Upper lobe of left lung (tissue), 4 donors: ENCODE results near the gene NAGPA.

ENCODE experiments used
- POLR2A ChIP-seq, 4 donors: fragments of 450-650 bp; IDR thresholded peaks; one replicate each; pipeline ENCODE4 v1.5.1; 2016 to 2017; ENCODE audit warnings: antibody characterized with exemption in 4 of 4, mild to moderate bottlenecking in 2 of 4
- POLR2AphosphoS5 ChIP-seq, 2 donors: sonication (generic); formaldehyde crosslinking; IDR thresholded peaks; one replicate each; pipeline ENCODE4 v1.5.1; 2017; ENCODE audit warnings: antibody characterized with exemption in 2 of 2
- TF ChIP-seq, protein P1 (sequence below), 6 experiments: fragments of 450-650 bp in 4 of 6; fragments of 200-600 bp in 2 of 6; sonication (generic) in 2 of 6; IDR thresholded peaks; one replicate each; pipeline ENCODE4 v1.5.1; 2016 to 2019; ENCODE audit warnings: antibody characterized with exemption in 6 of 6

GRCh38 chr16:5005916-5006315, 27.8 kb downstream of the NAGPA start:
- TF ChIP-seq, protein P1, sequence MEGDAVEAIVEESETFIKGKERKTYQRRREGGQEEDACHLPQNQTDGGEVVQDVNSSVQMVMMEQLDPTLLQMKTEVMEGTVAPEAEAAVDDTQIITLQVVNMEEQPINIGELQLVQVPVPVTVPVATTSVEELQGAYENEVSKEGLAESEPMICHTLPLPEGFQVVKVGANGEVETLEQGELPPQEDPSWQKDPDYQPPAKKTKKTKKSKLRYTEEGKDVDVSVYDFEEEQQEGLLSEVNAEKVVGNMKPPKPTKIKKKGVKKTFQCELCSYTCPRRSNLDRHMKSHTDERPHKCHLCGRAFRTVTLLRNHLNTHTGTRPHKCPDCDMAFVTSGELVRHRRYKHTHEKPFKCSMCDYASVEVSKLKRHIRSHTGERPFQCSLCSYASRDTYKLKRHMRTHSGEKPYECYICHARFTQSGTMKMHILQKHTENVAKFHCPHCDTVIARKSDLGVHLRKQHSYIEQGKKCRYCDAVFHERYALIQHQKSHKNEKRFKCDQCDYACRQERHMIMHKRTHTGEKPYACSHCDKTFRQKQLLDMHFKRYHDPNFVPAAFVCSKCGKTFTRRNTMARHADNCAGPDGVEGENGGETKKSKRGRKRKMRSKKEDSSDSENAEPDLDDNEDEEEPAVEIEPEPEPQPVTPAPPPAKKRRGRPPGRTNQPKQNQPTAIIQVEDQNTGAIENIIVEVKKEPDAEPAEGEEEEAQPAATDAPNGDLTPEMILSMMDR (IDR thresholded peaks at IDR 0.05) = no peak
- TF ChIP-seq POLR2A (IDR thresholded peaks at IDR 0.05) (no peak), POLR2AphosphoS5 (IDR thresholded peaks at IDR 0.05) (no peak)
